GM21825 (cell line): Measurements from ENCODE around the gene KCNG2.

ENCODE experiments used
- ATAC-seq: cut with Tn5 transposase; IDR thresholded peaks from one replicate; pipeline ENCODE4 v1.9.1; 2021; ENCODE audit warnings: mild to moderate bottlenecking, moderate library complexity; ENCODE audit not compliant: unreplicated experiment

Gene KCNG2

DNA sequence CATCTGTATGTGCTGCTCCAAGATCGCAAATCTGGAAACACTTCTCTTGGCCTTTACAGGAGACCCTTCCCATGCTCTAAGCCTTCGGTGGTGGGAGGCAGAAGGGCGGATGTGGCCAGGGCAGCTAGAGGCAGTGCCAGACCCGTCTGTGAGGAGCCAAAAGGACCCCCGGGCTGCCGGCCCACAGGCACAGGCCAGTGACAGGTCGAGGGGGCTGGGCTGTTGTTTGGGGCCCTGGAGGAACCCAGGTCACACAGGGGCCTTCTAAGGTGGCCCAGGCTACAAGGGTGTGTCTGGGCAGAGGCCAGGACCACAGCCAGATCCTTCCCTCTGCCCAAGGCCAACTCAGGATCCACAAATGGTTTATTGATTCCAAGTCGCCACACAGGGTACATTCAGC lies 104.3 kb downstream of the KCNG2 start:
- ATAC-seq, result no peak

DNA sequence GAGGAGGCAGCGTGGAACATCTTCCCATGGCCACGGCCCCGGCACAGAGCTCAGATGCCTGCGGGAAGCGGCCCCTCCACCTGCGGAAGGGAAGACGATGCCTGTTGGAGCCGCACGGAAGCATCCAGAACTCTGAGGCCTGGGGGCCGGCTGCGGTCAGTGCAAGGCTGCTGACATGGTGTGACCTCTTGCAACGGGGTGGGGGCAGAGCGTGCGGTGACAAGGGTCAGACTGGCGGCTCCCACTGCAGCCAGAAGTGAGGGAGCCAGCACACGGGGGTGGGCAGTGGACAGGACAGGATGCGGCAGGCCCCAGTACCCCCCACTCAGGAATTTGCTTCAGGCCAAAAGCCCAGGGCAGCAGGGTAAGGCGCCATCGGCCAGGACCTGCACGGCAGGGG lies 104.9 kb downstream of the KCNG2 start:
- no peak for ATAC-seq

GRCh38 chr18:79903071-79903635 lies 105.4 kb downstream of the KCNG2 start:
- ATAC-seq, result no peak

- ATAC-seq, result no peak
Measured at GRCh38 chr18:79903787-79904356, 106.1 kb downstream of the KCNG2 start.

GRCh38 chr18:79904357-79905147 lies 106.8 kb downstream of the KCNG2 start:
- ATAC-seq, result no peak

DNA sequence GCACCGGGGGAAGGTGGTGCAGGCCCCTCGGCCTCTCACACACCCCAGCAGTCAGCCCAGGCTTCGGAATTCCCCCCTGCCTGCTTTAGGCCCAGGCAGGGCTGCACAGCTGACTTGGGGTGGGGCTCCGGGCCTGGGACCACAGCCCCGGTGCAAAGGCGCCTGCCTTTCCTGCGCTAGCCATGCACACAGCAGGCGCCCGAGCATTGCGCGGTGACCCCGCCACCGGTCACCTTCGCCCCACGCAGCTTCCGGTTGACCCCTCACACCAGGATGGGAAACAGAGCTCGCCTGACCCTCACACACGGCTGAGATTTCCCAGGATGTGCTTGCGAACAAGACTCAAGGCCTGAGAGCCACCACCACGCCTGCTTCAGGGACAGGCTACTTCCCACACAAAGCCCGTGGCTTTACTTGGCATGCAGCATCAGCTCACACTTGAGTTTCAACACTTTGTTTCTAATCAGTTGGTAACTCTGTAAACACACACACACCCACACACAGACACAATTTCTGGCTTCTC lies 107.7 kb downstream of the KCNG2 start:
- ATAC-seq, result no peak

- ATAC-seq, result no peak
Measured at GRCh38 chr18:79905993-79906392, 108.3 kb downstream of the KCNG2 start.

DNA sequence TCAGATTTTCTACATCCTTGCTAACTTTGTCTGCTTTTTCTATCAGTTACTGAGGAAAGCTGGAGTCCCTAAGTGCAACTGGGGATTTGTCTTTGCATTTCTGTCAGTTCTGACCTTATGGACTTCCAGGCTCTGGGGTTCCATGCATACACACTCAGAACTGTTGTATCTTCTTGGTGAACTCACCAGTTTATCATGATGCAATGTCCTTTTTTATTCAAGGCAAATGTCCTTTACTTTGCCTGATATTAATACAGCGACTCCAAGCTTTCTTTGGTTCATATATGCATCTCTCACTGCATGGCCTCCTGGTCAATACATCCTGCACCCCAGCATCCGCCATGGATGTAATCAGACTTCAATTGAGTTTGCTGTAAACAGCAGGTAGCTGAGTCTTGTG lies 109.0 kb downstream of the KCNG2 start:
- ATAC-seq, result no peak

DNA sequence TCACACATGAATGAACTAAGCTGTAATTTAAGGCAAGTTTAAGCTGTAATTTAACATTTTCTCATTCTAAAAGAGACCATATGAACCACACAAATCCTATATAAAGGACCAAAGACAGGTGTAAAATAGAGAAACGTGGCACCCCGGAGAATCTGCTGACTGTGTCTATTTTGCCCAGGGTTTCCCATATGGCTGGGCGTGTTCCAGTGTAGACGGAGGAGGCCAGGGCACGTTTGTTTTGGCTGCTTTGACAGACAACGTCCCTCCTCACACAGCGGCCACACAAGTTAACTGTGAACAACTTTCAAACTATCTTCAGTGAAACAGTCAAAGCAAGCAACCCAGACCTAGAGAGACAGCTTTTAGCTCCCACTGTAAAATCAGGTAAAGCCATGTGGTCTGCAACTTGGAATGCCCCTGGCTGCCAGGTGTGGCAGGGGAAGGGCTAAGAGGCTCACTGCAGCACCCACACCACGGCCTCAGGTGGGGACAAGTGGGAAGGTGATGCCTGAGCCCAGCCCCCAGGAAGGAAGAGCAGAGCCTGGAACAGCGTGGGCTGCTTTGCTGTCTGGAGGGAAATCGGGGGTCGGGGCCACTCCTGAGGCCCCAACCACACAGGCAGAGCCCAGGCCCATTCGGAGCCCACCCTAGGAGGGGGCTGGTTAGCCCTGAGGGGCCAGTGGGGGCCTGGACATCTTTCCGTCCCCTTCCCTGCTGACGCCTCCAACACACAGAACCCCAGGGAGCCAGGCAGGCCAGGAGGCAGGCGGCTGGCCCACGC lies 113.0 kb downstream of the KCNG2 start:
- no peak for ATAC-seq

DNA sequence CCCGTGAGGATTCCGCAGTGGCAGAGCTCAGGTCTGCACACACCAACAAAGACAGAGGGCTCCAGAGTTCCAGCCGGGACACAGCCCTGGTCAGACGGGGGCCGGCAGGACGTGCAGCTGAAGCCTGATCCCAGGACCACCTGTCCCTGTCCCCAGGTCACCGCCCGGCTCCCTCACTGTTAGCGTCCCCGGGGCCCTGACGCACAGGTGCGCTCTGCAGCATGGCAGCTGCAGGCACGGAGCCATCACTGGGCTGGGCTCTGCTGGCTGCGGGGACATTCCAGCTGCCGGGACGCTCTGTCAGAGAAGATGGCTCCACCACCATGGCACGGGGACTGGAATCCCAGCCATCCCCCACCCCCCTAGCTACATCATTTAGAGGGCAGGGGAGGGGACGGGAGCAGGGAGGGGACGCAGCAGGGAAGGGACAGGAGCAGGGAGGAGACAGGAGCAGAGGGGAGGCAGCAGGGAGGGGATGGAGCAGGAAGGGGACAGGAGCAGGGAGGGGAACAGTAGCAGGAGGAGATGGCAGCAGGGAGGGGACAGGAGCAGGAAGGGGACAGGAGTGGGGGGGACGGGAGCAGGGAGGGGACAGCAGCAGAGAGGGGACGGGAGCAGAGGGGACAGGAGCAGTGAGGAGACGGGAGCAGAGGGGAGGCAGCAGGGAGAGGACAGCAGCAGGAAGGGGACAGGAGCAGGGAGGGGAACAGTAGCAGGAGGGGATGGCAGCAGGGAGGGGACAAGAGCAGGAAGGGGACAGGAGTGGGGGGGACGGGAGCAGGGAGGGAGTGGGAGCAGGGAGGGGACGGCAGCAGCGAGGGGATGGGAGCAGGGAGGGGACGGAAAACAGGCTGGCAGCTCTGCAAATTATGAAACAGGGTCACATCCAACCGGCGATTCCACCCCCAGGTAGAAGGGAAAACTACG lies 113.9 kb downstream of the KCNG2 start:
- no peak for ATAC-seq

- ATAC-seq, result no peak
Measured at GRCh38 chr18:79912409-79912991, 114.8 kb downstream of the KCNG2 start.

DNA sequence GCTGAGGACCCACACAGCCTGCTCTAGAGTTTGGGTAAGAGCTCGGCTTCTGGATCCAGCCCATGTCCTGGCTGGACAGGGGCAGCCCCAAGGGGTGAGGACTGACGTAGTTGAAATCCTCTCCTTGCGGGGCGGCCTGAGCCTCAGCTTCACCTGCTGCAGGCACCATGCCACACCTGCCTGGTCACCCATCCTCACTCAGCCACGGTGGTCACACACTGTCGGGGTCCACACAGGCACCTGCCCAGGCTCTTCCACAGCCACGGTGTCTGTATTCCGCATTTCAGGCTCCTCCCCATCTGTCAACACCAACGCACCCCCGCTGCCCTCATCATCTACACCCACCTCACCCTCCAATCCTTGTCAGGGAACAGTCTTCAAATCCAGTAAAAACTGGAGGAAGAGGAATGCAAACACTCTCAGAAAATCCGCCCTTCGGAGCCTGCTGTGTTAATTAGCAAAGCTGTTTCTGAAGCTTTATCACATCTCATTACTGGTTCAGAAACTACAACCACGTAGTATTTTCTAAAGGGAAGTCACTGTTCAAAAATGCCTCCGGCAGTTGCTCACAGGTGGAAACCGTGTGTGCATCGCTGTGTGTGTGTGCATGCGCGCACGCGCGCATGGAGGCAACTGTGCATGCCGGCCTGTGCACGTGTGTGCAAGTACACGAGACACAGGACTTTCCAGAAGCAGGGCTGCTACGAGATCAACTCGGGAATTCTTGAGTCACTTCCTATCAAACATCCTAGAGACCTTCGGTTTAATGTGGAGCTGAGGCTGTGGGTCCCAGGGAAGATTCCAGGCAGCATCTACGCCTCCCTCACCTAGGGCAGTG lies 115.5 kb downstream of the KCNG2 start:
- ATAC-seq, result no peak

DNA sequence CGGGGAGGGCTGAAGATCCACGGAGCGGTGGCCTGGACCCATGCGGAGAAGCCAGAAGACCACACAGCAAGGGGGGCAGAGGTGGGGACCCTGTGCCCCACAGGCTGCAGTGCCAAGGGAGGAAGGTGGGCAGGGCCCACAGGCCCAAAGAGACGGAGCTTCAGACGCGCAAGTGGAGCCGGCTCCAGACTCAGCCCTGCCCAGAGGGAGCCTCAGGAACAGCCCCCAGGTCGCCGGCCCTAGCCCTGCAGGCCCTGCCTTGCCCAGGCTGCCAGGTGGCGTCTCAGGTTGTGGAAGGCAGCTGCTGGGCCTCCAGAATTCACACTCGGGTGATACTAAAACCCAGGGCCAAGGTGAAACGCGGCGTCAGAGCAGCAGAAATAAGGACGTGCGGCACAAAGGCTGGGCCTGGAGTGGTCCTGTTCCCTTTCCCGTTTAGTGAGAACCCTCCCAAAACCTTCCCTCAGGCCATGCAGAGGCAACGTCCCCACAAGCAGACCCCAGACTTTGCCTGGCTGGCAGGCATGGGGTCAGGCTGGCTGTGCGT lies 116.9 kb downstream of the KCNG2 start:
- ATAC-seq, result no peak

- ATAC-seq, result no peak
Measured at GRCh38 chr18:79915161-79916127, 117.7 kb downstream of the KCNG2 start.

DNA sequence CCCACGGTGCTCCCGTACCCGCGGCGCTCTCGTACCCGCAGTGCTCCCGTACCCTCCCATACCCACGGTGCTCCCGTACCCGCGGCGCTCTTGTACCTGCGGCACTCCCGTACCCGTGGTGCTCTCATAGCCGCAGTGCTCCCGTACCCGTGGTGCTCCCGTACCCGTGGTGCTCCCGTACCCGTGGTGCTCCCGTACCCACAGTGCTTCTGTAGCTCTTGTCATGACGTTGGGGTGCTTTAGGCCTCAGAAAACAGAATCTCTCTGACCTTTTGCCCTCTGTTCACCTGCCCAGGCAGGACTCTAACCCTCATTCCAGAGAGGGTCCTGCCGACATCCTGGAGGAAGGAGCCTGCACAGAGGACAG lies 118.4 kb downstream of the KCNG2 start:
- no peak for ATAC-seq

GRCh38 chr18:79916546-79917168 lies 118.9 kb downstream of the KCNG2 start:
- ATAC-seq, result no peak

GRCh38 chr18:79917169-79917852 lies 119.6 kb downstream of the KCNG2 start:
- ATAC-seq, result no peak
